Neural cell (in vitro differentiated cells): Measurements from ENCODE around the gene TBR1. TPM values are rescaled to one million over a fixed set of nuclear protein-coding genes. Genes with fewer than 3 reads are reported as not detected.

Experiments used
- H2AFZ ChIP-seq: fragments of 200-600, 300-800 bp; sonication (generic), shearing (Covaris generic); 2 replicates; pipeline ENCODE4 v1.6.0; 2014; ENCODE audit warnings: low read depth, mild to moderate bottlenecking, antibody characterized with exemption, low read length, moderate library complexity
- H3F3A ChIP-seq: fragments of 200-600 bp; shearing (Covaris generic); 2 replicates; pipeline ENCODE4 v1.6.1; 2016; ENCODE audit warnings: mild to moderate bottlenecking, moderate library complexity, mixed read lengths, antibody characterized with exemption, low read length; ENCODE audit not compliant: insufficient read depth, poor library complexity, severe bottlenecking
- H3K27ac ChIP-seq: fragments of 200-600, 300-800 bp; sonication (generic), shearing (Covaris generic); 2 replicates; pipeline ENCODE4 v1.5.1; 2014; ENCODE audit warnings: mild to moderate bottlenecking, low read length, moderate library complexity
- H3K27me3 ChIP-seq: fragments of 300-800, 200-600 bp; sonication (generic), shearing (Covaris generic); 2 replicates; pipeline ENCODE4 v1.6.0; 2014; ENCODE audit warnings: mild to moderate bottlenecking, low read depth, low read length, moderate library complexity; ENCODE audit not compliant: insufficient read depth
- H3K36me3 ChIP-seq: fragments of 300-800, 200-600 bp; sonication (generic), shearing (Covaris generic); 2 replicates; pipeline ENCODE4 v1.5.1; 2014; ENCODE audit warnings: mild to moderate bottlenecking, antibody characterized with exemption, low read length, moderate library complexity; ENCODE audit not compliant: insufficient read depth
- H3K4me2 ChIP-seq: fragments of 300-800, 200-600 bp; sonication (generic), shearing (Covaris generic); 2 replicates; pipeline ENCODE4 v1.6.0; 2014; ENCODE audit warnings: mild to moderate bottlenecking, low read length
- H3K4me3 ChIP-seq: fragments of 300-800, 200-600 bp; sonication (generic), shearing (Covaris generic); 2 replicates; pipeline ENCODE4 v1.5.1; 2014; ENCODE audit warnings: mild to moderate bottlenecking, low read length, moderate library complexity
- H3K79me2 ChIP-seq: fragments of 200-600 bp; shearing (Covaris generic); replicated peaks from 2 replicates; pipeline ENCODE4 v1.6.0; 2014; ENCODE audit warnings: mild to moderate bottlenecking, low read length, moderate library complexity; ENCODE audit not compliant: insufficient read depth
- H3K9ac ChIP-seq: fragments of 300-800, 200-600 bp; sonication (generic), shearing (Covaris generic); 2 replicates; pipeline ENCODE4 v1.6.1; 2016; ENCODE audit warnings: mild to moderate bottlenecking, low read length, mixed read lengths
- H3K9me2 ChIP-seq: fragments of 200-600 bp; shearing (Covaris generic); 2 replicates; pipeline ENCODE4 v1.6.1; 2016; ENCODE audit warnings: mild to moderate bottlenecking, low read length, mixed read lengths; ENCODE audit not compliant: insufficient read depth
- H3K9me3 ChIP-seq: fragments of 200-600, 300-800 bp; sonication (generic), shearing (Covaris generic); 2 replicates; pipeline ENCODE4 v1.6.1; 2016; ENCODE audit warnings: mild to moderate bottlenecking, mixed run types, low read length, moderate library complexity, mixed read lengths
- H4K20me1 ChIP-seq: fragments of 200-600 bp; shearing (Covaris generic); 2 replicates; pipeline ENCODE4 v1.6.1; 2016; ENCODE audit warnings: mild to moderate bottlenecking, mixed run types; ENCODE audit not compliant: insufficient read depth
- EP300 ChIP-seq: fragments of 450-650 bp; conservative IDR thresholded peaks from 2 replicates; pipeline ENCODE4 v1.6.1; 2014; ENCODE audit warnings: antibody characterized with exemption, mild to moderate bottlenecking, moderate library complexity; ENCODE audit not compliant: poor library complexity, severe bottlenecking
- EZH2 ChIP-seq: fragments of 200-600, 300-800 bp; shearing (Covaris generic), sonication (generic); IDR thresholded peaks from 2 replicates; pipeline ENCODE4 v1.6.1; 2014; ENCODE audit warnings: antibody characterized with exemption, low read length, borderline replicate concordance, mild to moderate bottlenecking; ENCODE audit not compliant: insufficient read depth, poor library complexity, severe bottlenecking
- MXI1 ChIP-seq: fragments of 450-650 bp; conservative IDR thresholded peaks from 2 replicates; pipeline ENCODE4 v1.6.1; 2014; ENCODE audit warnings: antibody characterized with exemption, mild to moderate bottlenecking; ENCODE audit not compliant: poor library complexity, severe bottlenecking
- POLR2AphosphoS5 ChIP-seq: IDR thresholded peaks from 2 replicates; pipeline ENCODE4 v1.6.1; 2012
- RAD21 ChIP-seq: fragments of 450-650 bp; conservative IDR thresholded peaks from 2 replicates; pipeline ENCODE4 v1.6.1; 2014; ENCODE audit warnings: antibody characterized with exemption, mild to moderate bottlenecking, moderate library complexity
- SMC3 ChIP-seq: fragments of 450-650 bp; conservative IDR thresholded peaks from 2 replicates; pipeline ENCODE4 v1.6.1; 2014; ENCODE audit warnings: antibody characterized with exemption, mild to moderate bottlenecking, moderate library complexity; ENCODE audit not compliant: poor library complexity
- TAF1 ChIP-seq: IDR thresholded peaks from 2 replicates; pipeline ENCODE4 v1.6.1; 2012; ENCODE audit warnings: low read depth
- polyA plus RNA-seq: library from polyadenylated mRNA; depleted of rRNA; stranded (reverse); fragments of >200 nt; gene quantifications from 2 replicates; pipeline ENCODE4 v1.2.3, GENCODE V29; 2014
- TF ChIP-seq, protein P1 (sequence below): IDR thresholded peaks from 2 replicates; pipeline ENCODE4 v1.6.1; 2012; ENCODE audit warnings: borderline replicate concordance
- TF ChIP-seq, protein P2 (sequence below): fragments of 450-650 bp; IDR thresholded peaks from 2 replicates; pipeline ENCODE4 v1.5.1; 2014; ENCODE audit warnings: antibody characterized with exemption, mild to moderate bottlenecking, moderate library complexity; ENCODE audit not compliant: poor library complexity, severe bottlenecking

Gene TBR1
- polyA plus RNA-seq, 1 donor from 2014 or later = 4.5 TPM

DNA sequence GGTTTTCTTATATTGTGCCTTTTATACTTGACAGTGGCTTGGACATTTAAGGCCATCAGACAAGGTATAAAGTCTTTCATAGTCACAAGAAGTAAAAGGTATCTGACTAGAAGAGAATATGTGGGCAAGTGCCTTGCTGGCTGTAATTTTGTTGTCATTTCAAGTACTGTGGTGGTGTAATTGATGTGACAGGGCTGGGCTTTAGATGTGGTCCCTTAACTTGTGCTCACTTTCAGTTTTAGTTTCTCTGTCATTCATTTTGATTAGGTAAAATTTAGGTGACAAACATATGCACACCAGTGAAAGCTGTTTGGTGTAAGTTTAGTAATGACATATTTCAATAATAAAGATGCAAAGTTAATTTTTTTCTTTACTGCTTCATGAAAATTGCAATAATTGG lies 31.2 kb upstream of the TBR1 start:
- Histone ChIP-seq H3K4me3 (no peak overlapping the region), H4K20me1 (no peaks in the 10 kb centered on the region), H3K4me2 (no peak overlapping the region), H3F3A (no peaks in the 10 kb centered on the region), H3K27ac (no peak overlapping the region), H3K36me3 (no peaks in the 10 kb centered on the region), H3K27me3 (no peaks in the 10 kb centered on the region), H3K79me2 (peaks cover 3% of the 10 kb centered on the region), H3K9ac (no peak overlapping the region), H3K9me2 (no peaks in the 10 kb centered on the region), H3K9me3 (no peaks in the 10 kb centered on the region), H2AFZ (no peak overlapping the region)
- TF ChIP-seq SMC3 = no peak

DNA sequence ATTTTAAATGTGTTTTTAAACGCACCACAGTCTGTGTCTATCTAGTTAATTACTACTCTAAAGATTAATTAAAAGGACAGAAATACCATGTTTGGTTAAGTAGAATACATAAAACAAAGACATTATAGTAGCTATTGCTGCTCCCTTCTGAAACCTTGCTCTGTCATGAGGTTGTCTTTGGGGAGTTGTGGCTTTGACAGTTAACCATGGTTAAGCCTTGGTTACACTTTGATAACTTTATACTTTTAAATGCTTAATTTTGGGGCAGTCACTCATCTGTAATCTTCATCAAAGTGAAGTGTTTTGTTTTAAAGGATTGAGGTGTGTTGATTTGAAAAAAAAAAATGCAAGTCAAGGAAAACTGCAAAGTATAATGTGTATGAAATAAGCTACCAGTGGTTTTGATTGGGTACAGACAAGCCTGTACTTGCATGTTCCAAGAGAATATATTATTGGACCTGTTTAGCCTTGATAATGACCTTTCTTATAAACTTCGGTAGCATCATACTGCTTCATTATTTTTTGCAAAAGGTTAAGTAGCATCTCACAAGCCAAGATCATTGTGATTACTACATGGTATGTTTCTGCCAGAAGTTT lies 29.8 kb upstream of the TBR1 start:
- H3K9me2 ChIP-seq = no peaks in the 10 kb centered on the region
- no peaks in the 10 kb centered on the region for H4K20me1 ChIP-seq
- peaks cover 2% of the 10 kb centered on the region for H3K79me2 ChIP-seq
- no peak overlapping the region for H3K4me3 ChIP-seq
- TF ChIP-seq RAD21 (no peak), TAF1 (no peak), EP300 (no peak)
- TF ChIP-seq, protein P1, sequence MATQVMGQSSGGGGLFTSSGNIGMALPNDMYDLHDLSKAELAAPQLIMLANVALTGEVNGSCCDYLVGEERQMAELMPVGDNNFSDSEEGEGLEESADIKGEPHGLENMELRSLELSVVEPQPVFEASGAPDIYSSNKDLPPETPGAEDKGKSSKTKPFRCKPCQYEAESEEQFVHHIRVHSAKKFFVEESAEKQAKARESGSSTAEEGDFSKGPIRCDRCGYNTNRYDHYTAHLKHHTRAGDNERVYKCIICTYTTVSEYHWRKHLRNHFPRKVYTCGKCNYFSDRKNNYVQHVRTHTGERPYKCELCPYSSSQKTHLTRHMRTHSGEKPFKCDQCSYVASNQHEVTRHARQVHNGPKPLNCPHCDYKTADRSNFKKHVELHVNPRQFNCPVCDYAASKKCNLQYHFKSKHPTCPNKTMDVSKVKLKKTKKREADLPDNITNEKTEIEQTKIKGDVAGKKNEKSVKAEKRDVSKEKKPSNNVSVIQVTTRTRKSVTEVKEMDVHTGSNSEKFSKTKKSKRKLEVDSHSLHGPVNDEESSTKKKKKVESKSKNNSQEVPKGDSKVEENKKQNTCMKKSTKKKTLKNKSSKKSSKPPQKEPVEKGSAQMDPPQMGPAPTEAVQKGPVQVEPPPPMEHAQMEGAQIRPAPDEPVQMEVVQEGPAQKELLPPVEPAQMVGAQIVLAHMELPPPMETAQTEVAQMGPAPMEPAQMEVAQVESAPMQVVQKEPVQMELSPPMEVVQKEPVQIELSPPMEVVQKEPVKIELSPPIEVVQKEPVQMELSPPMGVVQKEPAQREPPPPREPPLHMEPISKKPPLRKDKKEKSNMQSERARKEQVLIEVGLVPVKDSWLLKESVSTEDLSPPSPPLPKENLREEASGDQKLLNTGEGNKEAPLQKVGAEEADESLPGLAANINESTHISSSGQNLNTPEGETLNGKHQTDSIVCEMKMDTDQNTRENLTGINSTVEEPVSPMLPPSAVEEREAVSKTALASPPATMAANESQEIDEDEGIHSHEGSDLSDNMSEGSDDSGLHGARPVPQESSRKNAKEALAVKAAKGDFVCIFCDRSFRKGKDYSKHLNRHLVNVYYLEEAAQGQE = no peak
- no peak overlapping the region for H3K4me2 ChIP-seq
- no peaks in the 10 kb centered on the region for H3K36me3 ChIP-seq
- H3K9ac ChIP-seq = no peak overlapping the region
- no peaks in the 10 kb centered on the region for H3K27me3 ChIP-seq
- no peaks in the 10 kb centered on the region for H3F3A ChIP-seq
- no peak overlapping the region for H2AFZ ChIP-seq
- H3K27ac ChIP-seq = no peak overlapping the region
- no peaks in the 10 kb centered on the region for H3K9me3 ChIP-seq

DNA sequence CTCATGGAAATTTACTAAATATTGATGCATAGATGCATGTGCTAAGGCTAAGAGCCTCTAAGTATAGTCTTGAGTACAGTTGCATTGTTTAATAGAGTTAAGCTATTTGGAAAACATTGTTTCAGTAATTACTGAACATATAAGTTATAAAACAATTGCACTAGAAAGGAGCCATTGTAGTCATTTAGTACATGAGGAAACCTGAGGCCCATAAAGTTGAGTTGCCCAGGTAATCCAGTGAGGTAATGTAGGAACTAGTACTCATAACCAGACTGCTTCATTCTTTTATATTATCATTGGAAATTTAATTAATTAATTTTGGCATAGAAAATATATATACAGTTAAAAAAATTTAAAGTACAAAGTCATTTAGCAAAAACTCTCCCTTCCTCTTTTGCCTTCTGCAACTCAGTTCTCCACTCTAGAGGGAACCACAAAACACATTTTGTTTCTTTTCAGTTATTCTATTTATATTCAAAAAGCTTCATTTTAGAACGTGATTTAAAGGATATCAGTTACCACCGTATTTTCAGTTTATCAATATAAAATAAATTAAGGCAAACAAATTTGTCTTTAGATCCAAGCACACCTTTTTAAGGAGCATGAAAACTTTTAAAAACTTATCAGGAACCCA lies 27.8 kb upstream of the TBR1 start:
- no peaks in the 10 kb centered on the region for H3K9me3 ChIP-seq
- H3K9me2 ChIP-seq = no peaks in the 10 kb centered on the region
- no peak overlapping the region for H3K27ac ChIP-seq
- no peaks in the 10 kb centered on the region for H3K27me3 ChIP-seq
- H3K79me2 ChIP-seq = no peaks in the 10 kb centered on the region
- H3K36me3 ChIP-seq = no peaks in the 10 kb centered on the region
- H3K4me3 ChIP-seq = no peak overlapping the region
- H4K20me1 ChIP-seq = no peaks in the 10 kb centered on the region
- H3K4me2 ChIP-seq = no peak overlapping the region
- no peak overlapping the region for H2AFZ ChIP-seq
- no peaks in the 10 kb centered on the region for H3F3A ChIP-seq
- H3K9ac ChIP-seq = no peak overlapping the region
- TF ChIP-seq POLR2AphosphoS5 = no peak
- no peak for TF ChIP-seq SMC3
- TF ChIP-seq, protein P1 = no peak
- TF ChIP-seq MXI1 = no peak
- TF ChIP-seq EZH2 = no peak
- no peak for TF ChIP-seq TAF1
- no peak for TF ChIP-seq EP300
- TF ChIP-seq RAD21 = no peak
- TF ChIP-seq, protein P2, sequence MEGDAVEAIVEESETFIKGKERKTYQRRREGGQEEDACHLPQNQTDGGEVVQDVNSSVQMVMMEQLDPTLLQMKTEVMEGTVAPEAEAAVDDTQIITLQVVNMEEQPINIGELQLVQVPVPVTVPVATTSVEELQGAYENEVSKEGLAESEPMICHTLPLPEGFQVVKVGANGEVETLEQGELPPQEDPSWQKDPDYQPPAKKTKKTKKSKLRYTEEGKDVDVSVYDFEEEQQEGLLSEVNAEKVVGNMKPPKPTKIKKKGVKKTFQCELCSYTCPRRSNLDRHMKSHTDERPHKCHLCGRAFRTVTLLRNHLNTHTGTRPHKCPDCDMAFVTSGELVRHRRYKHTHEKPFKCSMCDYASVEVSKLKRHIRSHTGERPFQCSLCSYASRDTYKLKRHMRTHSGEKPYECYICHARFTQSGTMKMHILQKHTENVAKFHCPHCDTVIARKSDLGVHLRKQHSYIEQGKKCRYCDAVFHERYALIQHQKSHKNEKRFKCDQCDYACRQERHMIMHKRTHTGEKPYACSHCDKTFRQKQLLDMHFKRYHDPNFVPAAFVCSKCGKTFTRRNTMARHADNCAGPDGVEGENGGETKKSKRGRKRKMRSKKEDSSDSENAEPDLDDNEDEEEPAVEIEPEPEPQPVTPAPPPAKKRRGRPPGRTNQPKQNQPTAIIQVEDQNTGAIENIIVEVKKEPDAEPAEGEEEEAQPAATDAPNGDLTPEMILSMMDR = no peak
